HUES6 (cell line): ENCODE measurements around the gene MOBP.
A peak's percentile ranks its signal among the peaks of the same experiment; 100 is the strongest.
"Not testable (repeated sequence)": the region's sequence is repeated elsewhere in the genome, so short reads cannot be mapped to it uniquely, and the experiment has no call there.

ENCODE experiments used
- H3K27ac ChIP-seq: 2 replicates; pipeline ENCODE4 v1.7.0; 2013; ENCODE audit warnings: low read depth, mild to moderate bottlenecking, low read length, inconsistent platforms
- H3K27me3 ChIP-seq: 2 replicates; pipeline ENCODE4 v1.6.1; 2013; ENCODE audit warnings: low read length; ENCODE audit not compliant: control insufficient read depth, insufficient read depth
- H3K36me3 ChIP-seq: 2 replicates; pipeline ENCODE4 v1.6.1; 2013; ENCODE audit warnings: low read length; ENCODE audit not compliant: control insufficient read depth, insufficient read depth
- H3K4me1 ChIP-seq: 2 replicates; pipeline ENCODE4 v1.6.1; 2013; ENCODE audit warnings: low read length; ENCODE audit not compliant: control insufficient read depth, insufficient read depth
- H3K4me3 ChIP-seq: 2 replicates; pipeline ENCODE4 v1.5.1; 2013; ENCODE audit warnings: low read depth, low read length
- H3K9ac ChIP-seq: one replicate; pipeline ENCODE4 v1.6.1; 2013; ENCODE audit warnings: mild to moderate bottlenecking, low read length
- H3K9me3 ChIP-seq: 2 replicates; pipeline ENCODE4 v1.6.1; 2013; ENCODE audit warnings: low read depth, low read length; ENCODE audit not compliant: control insufficient read depth, insufficient read depth

MOBP gene

DNA sequence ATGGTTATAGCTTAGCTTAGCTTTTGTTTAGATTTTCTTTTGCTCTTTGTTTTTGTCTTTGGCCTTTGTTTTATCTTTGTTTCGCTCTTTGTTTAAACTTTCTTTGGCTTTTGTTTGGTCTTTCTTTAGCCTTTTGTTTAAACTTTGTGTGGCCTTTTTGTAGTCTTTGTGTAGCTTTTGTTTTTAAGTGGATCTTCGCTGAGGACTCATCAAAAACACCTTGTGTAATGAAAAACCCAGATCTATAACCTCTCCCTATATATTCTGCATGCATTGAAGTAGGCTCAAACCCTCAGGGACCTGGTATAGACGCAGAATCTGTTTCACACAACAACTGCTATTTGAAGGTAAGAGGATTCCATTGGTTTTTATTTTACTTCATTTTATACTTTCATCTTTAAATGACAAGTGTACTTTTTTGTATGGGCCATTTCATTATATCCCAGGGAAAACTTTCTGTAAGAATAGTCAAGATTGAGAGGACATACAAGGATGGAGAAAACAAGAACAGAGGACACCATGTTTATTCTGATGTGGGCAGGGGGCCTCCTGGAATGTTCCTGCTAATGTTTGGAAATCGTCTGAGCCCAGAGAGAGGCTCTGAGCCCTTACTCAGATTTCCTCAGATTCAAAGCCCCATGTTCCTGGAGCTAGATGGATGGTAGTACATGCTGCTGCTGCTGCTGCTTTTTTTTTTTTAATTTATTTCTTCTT is at the start of gene MOBP:
TSS of gene MOBP (plus strand) at position 287 of the 714 bp plus-strand sequence. CDS start 34,390 bp downstream, outside the sequence.
- no peaks in the 10 kb centered on the region for H3K27me3 ChIP-seq
- H3K36me3 ChIP-seq, result no peaks in the 10 kb centered on the region
- no peak within 1 kb of the TSS for H3K4me3 ChIP-seq
- no peaks in the 10 kb centered on the region; the same call in 1 of the 2 replicates for H3K9me3 ChIP-seq
- no peak within 1 kb of the TSS for H3K27ac ChIP-seq
- H3K9ac ChIP-seq, result no peak within 1 kb of the TSS
- H3K4me1 ChIP-seq, result peaks cover 8% of the 10 kb centered on the region

DNA sequence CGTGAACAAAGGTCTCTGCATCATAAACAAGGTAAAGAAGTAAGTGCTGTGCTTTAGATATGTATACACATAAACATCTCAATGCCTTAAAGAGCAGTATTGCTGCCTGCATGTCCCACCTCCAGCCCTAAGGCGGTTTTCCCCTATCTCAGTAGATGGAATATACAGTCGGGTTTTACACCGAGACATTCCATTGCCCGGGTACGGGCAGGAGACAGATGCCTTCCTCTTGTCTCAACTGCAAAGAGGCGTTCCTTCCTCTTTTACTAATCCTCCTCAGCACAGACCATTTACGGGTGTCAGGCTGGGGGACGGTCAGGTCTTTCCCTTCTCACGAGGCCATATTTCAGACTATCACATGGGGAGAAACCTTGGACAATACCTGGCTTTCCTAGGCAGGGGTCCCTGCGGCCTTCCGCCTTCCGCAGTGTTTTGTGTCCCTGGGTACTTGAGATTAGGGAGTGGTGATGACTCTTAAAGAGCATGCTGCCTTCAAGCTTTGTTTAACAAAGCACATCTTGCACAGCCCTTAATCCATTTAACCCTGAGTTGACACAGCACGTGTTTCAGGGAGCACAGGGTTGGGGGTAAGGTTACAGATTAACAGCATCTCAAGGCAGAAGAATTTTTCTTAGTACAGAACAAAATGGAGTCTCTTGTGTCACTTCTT is 48.8 kb upstream of the MOBP start:
- H3K27me3 ChIP-seq, H3K4me3 ChIP-seq, H3K9me3 ChIP-seq, H3K36me3 ChIP-seq: not testable (repeated sequence)
- Histone ChIP-seq H3K4me1 (peaks cover 18% of the 10 kb centered on the region), H3K27ac (peak overlapping the region; percentile 70; the same call in 1 of the 2 replicates), H3K9ac (peak overlapping the region; percentile 57)

DNA sequence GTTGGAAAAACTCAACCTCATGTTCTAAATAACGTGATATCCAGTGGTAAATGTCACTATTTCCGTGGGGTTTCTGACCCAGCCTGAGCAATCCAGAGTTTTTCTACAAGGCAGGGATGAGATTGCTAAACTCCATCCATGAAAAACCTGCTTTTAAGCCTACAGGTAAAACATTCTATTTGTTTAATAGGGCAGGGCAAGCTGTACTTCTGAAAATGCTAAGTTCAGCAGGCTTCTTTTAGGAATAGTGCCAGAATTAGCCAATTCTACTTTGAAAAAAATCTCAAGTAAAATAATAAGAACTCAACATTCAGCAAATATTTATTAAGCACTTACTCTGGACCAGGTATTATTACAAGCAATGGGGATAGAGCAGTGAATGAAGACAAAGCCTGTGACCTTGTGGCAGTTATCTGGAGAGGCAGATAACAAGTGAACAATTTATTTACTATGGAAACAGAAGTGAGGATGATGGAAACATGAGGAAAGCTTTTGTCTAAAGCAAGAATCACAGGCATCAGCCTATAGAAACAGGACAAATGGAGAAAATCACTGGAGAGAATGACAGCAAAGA is 47.7 kb upstream of the MOBP start:
- Histone ChIP-seq H3K36me3 (no peaks in the 10 kb centered on the region), H3K27me3 (no peaks in the 10 kb centered on the region)

GRCh38 chr3:39420543-39420942 is 46.9 kb upstream of the MOBP start:
- H3K9me3 ChIP-seq, result no peaks in the 10 kb centered on the region; the same call in 1 of the 2 replicates
- peaks cover 18% of the 10 kb centered on the region for H3K4me1 ChIP-seq
- no peaks in the 10 kb centered on the region for H3K36me3 ChIP-seq
- H3K27ac ChIP-seq, result no peak overlapping the region
- no peak overlapping the region for H3K4me3 ChIP-seq
- H3K9ac ChIP-seq, result no peak overlapping the region
- no peaks in the 10 kb centered on the region for H3K27me3 ChIP-seq

More for the DNA sequence above, 47.7 kb upstream of the MOBP start:
- no peaks in the 10 kb centered on the region; the same call in 1 of the 2 replicates for H3K9me3 ChIP-seq
- no peak overlapping the region for H3K4me3 ChIP-seq
- no peak overlapping the region for H3K9ac ChIP-seq
- H3K4me1 ChIP-seq, result peaks cover 18% of the 10 kb centered on the region
- H3K27ac ChIP-seq, result peak overlapping the region; percentile 70; the same call in 1 of the 2 replicates

DNA sequence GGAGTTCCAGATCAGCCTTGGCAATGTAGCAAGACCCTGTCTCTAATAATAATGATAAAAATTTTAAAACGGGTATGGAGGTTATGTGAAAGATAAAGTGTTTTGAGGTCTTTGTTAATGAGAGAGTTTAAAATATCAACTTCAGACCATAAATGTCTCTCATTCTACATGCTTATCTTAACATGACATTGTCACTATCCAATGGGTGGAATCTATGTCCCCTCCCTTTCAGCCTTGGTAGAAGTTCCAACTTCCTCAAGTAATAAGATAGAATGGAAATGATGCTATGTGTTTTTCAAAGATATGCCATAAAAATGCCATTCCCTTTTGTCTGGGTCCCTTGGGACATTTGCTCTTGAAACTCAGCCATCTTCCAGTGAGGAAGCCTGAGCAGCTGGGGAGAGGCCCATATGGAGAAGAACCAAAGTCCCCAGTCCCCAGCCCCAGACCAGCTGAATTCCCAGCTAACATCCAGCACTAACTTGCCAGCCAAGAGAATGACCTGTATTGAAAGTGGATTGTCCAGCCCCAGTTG is 44.0 kb upstream of the MOBP start:
- Histone ChIP-seq H3K27me3 (no peaks in the 10 kb centered on the region), H3K9me3 (no peaks in the 10 kb centered on the region; the same call in 1 of the 2 replicates), H3K36me3 (no peaks in the 10 kb centered on the region), H3K9ac (no peak overlapping the region), H3K27ac (no peak overlapping the region), H3K4me1 (peaks cover 13% of the 10 kb centered on the region), H3K4me3 (no peak overlapping the region)

- Histone ChIP-seq H3K9ac (no peak overlapping the region), H3K27me3 (no peaks in the 10 kb centered on the region), H3K27ac (no peak overlapping the region), H3K9me3 (no peaks in the 10 kb centered on the region; the same call in 1 of the 2 replicates), H3K4me1 (0 out of 2 replicates have a peak, but pooled peaks cover 4% of the 10 kb centered on the region), H3K4me3 (no peak overlapping the region), H3K36me3 (no peaks in the 10 kb centered on the region)
Observed at GRCh38 chr3:39426312-39426711, 41.2 kb upstream of the MOBP start.

DNA sequence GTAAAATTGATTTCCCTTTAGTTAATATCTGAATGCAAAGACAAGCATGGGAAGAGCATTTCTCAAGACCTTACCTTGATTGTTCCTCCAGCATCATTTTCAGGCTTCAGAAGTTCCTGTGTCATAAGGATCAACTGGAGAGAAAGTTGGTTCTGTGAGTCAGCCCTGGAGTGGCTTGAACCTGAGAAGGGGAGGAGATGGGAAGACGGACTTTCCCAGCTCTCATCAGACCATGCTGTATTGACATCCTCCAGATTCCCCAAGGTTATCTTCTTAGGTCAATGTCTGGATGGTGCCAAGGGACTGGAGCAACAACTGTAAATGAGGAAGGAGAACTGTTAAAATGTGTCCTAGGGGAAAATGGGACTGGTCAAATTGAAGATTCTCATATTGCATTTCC is 40.0 kb upstream of the MOBP start:
- H3K9me3 ChIP-seq, result no peaks in the 10 kb centered on the region
- H3K27me3 ChIP-seq, result no peaks in the 10 kb centered on the region
- H3K4me1 ChIP-seq, result 0 out of 2 replicates have a peak, but pooled peaks cover 4% of the 10 kb centered on the region
- H3K4me3 ChIP-seq, result no peak overlapping the region
- H3K36me3 ChIP-seq, result no peaks in the 10 kb centered on the region
- H3K27ac ChIP-seq, result no peak overlapping the region
- H3K9ac ChIP-seq, result no peak overlapping the region

- Histone ChIP-seq H3K9ac (no peak overlapping the region), H3K9me3 (no peaks in the 10 kb centered on the region), H3K27ac (no peak overlapping the region), H3K36me3 (no peaks in the 10 kb centered on the region), H3K4me3 (no peak overlapping the region), H3K27me3 (no peaks in the 10 kb centered on the region), H3K4me1 (0 out of 2 replicates have a peak, but pooled peaks cover 4% of the 10 kb centered on the region)
Observed at GRCh38 chr3:39428745-39429201, 38.7 kb upstream of the MOBP start.

GRCh38 chr3:39429466-39429865 is 38.0 kb upstream of the MOBP start:
- Histone ChIP-seq H3K36me3 (no peaks in the 10 kb centered on the region), H3K27ac (no peak overlapping the region), H3K9me3 (no peaks in the 10 kb centered on the region), H3K27me3 (no peaks in the 10 kb centered on the region), H3K9ac (no peak overlapping the region), H3K4me1 (peaks cover 7% of the 10 kb centered on the region; the same call in 1 of the 2 replicates), H3K4me3 (no peak overlapping the region)

DNA sequence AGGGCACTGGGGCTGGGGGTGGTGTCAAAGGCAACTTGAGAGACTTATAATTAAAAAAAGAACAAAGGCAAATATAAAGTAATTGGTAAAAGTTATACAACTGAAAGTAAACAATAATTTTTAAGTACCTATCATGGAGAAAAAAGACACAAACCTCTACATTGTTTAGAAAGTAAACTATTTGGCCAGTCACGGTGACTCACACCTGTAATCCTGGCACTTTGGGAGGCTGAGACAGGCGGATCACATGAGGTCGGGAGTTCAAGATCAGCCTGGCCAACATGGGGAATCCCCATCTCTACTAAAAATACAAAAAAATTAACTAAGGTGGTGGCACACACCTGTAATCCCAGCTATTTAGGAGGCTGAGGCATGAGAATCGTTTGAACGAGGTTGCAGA is 35.1 kb upstream of the MOBP start:
- H3K27me3 ChIP-seq, result no peaks in the 10 kb centered on the region
- no peak overlapping the region for H3K9ac ChIP-seq
- H3K9me3 ChIP-seq, result no peaks in the 10 kb centered on the region
- H3K36me3 ChIP-seq, result no peaks in the 10 kb centered on the region
- no peak overlapping the region for H3K4me3 ChIP-seq
- peaks cover 18% of the 10 kb centered on the region; the same call in 1 of the 2 replicates for H3K4me1 ChIP-seq
- no peak overlapping the region for H3K27ac ChIP-seq
